GM23338 (cell line): ENCODE measurements around the gene SLCO4C1.

ENCODE experiments used
- CREB1 ChIP-seq: fragments of 250-450 bp; sonication (Bioruptor Pico); IDR thresholded peaks from 2 replicates; pipeline ENCODE4 v1.5.0; 2020; ENCODE audit warnings: low read depth, mild to moderate bottlenecking, moderate library complexity
- EZH2 ChIP-seq: fragments of 200-600 bp; sonication (generic); IDR thresholded peaks from one replicate; pipeline ENCODE4 v1.8.0; 2017; ENCODE audit warnings: antibody characterized with exemption, mild to moderate bottlenecking, low read depth; ENCODE audit not compliant: unreplicated experiment
- EZH2phosphoT487 ChIP-seq: fragments of 200-600 bp; sonication (generic); IDR thresholded peaks from one replicate; pipeline ENCODE4 v1.8.1; 2018; ENCODE audit warnings: antibody characterized with exemption; ENCODE audit not compliant: unreplicated experiment
- JUNB ChIP-seq: IDR thresholded peaks from one replicate; pipeline ENCODE4 v1.6.1; 2016; ENCODE audit warnings: antibody characterized with exemption; ENCODE audit not compliant: unreplicated experiment
- POLR2AphosphoS5 ChIP-seq: IDR thresholded peaks from 2 replicates; pipeline ENCODE4 v1.6.1; 2016; ENCODE audit warnings: antibody characterized with exemption, low read depth
- ZNF331 ChIP-seq: fragments of 250-450 bp; sonication (Bioruptor Pico); IDR thresholded peaks from 2 replicates; pipeline ENCODE4 v1.5.0; 2020; ENCODE audit warnings: low read depth, mild to moderate bottlenecking, moderate library complexity
- TF ChIP-seq, protein P1 (sequence below), 2 experiments: fragments of 200-600 bp in 1 of 2; sonication (generic) in 1 of 2; conservative IDR thresholded peaks; 2 replicates each; pipeline versions ENCODE4 v1.5.1 to v1.6.1; 2016 to 2017; ENCODE audit warnings: antibody characterized with exemption in 2 of 2, low read depth in 2 of 2, mild to moderate bottlenecking in 2 of 2, moderate library complexity in 1 of 2
- TF ChIP-seq, protein P2 (sequence below): IDR thresholded peaks from one replicate; pipeline ENCODE4 v1.6.1; 2018; ENCODE audit warnings: antibody characterized with exemption; ENCODE audit not compliant: unreplicated experiment
- TF ChIP-seq, protein P3 (sequence below): IDR thresholded peaks from 2 replicates; pipeline ENCODE4 v1.6.1; 2016; ENCODE audit warnings: antibody characterized with exemption

DNA sequence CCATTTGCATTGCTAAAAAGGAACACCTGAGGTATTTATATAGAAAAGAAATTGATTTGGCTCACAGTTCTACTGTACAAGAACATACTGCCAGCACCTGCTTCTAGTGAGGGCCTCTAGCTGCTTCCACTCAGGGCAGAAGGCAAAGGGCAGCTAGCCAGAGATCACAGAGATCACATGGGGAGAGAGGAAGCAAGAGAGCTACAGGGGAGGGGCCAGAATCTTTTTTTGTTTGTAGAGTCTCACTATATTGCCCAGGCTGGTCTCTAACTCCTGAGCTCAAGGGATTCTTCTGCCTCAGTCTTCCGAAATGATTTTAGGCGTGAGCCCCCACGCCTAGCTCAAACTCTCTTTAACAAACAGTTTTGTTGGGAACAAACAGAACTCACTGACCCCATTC is 6.1 kb downstream of the SLCO4C1 start:
- TF ChIP-seq, protein P1, sequence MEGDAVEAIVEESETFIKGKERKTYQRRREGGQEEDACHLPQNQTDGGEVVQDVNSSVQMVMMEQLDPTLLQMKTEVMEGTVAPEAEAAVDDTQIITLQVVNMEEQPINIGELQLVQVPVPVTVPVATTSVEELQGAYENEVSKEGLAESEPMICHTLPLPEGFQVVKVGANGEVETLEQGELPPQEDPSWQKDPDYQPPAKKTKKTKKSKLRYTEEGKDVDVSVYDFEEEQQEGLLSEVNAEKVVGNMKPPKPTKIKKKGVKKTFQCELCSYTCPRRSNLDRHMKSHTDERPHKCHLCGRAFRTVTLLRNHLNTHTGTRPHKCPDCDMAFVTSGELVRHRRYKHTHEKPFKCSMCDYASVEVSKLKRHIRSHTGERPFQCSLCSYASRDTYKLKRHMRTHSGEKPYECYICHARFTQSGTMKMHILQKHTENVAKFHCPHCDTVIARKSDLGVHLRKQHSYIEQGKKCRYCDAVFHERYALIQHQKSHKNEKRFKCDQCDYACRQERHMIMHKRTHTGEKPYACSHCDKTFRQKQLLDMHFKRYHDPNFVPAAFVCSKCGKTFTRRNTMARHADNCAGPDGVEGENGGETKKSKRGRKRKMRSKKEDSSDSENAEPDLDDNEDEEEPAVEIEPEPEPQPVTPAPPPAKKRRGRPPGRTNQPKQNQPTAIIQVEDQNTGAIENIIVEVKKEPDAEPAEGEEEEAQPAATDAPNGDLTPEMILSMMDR (conservative IDR thresholded peaks at IDR 0.05; ENCODE audit: low read depth in 2 of 2) = no peak
- TF ChIP-seq EZH2 = no peak
- no peak for TF ChIP-seq EZH2phosphoT487
- TF ChIP-seq, protein P2, sequence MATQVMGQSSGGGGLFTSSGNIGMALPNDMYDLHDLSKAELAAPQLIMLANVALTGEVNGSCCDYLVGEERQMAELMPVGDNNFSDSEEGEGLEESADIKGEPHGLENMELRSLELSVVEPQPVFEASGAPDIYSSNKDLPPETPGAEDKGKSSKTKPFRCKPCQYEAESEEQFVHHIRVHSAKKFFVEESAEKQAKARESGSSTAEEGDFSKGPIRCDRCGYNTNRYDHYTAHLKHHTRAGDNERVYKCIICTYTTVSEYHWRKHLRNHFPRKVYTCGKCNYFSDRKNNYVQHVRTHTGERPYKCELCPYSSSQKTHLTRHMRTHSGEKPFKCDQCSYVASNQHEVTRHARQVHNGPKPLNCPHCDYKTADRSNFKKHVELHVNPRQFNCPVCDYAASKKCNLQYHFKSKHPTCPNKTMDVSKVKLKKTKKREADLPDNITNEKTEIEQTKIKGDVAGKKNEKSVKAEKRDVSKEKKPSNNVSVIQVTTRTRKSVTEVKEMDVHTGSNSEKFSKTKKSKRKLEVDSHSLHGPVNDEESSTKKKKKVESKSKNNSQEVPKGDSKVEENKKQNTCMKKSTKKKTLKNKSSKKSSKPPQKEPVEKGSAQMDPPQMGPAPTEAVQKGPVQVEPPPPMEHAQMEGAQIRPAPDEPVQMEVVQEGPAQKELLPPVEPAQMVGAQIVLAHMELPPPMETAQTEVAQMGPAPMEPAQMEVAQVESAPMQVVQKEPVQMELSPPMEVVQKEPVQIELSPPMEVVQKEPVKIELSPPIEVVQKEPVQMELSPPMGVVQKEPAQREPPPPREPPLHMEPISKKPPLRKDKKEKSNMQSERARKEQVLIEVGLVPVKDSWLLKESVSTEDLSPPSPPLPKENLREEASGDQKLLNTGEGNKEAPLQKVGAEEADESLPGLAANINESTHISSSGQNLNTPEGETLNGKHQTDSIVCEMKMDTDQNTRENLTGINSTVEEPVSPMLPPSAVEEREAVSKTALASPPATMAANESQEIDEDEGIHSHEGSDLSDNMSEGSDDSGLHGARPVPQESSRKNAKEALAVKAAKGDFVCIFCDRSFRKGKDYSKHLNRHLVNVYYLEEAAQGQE = no peak
- no peak for TF ChIP-seq POLR2AphosphoS5
- TF ChIP-seq ZNF331 (CRISPR knock-in tag) = no peak
- TF ChIP-seq, protein P3, sequence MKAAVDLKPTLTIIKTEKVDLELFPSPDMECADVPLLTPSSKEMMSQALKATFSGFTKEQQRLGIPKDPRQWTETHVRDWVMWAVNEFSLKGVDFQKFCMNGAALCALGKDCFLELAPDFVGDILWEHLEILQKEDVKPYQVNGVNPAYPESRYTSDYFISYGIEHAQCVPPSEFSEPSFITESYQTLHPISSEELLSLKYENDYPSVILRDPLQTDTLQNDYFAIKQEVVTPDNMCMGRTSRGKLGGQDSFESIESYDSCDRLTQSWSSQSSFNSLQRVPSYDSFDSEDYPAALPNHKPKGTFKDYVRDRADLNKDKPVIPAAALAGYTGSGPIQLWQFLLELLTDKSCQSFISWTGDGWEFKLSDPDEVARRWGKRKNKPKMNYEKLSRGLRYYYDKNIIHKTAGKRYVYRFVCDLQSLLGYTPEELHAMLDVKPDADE = no peak
- TF ChIP-seq CREB1 (CRISPR knock-in tag) = no peak
- TF ChIP-seq JUNB = no peak
